ENCODE results near the gene NIPBL.
"Not testable (repeated sequence)": the region's sequence is repeated elsewhere in the genome, so short reads cannot be mapped to it uniquely, and the experiment has no call there.

The NIPBL gene, protein sequence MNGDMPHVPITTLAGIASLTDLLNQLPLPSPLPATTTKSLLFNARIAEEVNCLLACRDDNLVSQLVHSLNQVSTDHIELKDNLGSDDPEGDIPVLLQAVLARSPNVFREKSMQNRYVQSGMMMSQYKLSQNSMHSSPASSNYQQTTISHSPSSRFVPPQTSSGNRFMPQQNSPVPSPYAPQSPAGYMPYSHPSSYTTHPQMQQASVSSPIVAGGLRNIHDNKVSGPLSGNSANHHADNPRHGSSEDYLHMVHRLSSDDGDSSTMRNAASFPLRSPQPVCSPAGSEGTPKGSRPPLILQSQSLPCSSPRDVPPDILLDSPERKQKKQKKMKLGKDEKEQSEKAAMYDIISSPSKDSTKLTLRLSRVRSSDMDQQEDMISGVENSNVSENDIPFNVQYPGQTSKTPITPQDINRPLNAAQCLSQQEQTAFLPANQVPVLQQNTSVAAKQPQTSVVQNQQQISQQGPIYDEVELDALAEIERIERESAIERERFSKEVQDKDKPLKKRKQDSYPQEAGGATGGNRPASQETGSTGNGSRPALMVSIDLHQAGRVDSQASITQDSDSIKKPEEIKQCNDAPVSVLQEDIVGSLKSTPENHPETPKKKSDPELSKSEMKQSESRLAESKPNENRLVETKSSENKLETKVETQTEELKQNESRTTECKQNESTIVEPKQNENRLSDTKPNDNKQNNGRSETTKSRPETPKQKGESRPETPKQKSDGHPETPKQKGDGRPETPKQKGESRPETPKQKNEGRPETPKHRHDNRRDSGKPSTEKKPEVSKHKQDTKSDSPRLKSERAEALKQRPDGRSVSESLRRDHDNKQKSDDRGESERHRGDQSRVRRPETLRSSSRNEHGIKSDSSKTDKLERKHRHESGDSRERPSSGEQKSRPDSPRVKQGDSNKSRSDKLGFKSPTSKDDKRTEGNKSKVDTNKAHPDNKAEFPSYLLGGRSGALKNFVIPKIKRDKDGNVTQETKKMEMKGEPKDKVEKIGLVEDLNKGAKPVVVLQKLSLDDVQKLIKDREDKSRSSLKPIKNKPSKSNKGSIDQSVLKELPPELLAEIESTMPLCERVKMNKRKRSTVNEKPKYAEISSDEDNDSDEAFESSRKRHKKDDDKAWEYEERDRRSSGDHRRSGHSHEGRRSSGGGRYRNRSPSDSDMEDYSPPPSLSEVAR (N-terminal part only)

DNA sequence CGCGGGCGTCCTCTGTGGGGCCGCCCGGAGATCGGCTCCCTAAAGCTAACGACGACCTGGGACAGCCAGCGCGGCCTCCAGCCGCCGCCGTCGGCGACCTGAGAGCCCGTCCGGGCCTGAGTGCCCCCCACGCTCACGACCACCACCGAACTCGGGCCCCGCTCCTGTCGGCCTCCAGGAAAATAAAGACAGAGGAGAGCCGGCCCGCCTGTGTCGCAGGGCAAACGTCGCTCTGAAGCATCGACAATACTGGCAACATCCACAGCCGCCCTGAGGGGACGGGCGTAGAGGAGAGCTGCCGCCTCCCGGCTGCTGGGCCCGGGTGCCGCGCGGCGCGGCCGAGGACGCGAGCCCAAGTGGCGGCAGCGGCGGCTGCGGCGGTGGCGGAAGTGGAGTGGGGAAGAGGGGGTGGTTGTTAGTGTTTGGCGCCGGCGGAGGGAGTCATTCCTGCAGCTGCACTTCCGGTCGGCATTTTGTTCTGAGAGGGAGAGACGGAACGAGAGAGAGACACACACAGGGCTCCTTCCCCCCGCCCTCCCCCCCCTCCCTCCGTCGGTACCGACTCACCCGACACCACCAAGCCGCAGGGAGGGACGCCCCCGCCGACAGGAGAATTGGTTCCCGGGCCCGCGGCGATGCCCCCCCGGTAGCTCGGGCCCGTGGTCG, at the start of gene NIPBL:
TSS of gene NIPBL (plus strand) at position 471 of the 666 bp plus-strand sequence. CDS start 76,928 bp downstream, outside the sequence.
- Histone ChIP-seq H3K4me1 (peaks cover 52% of the 10 kb centered on the region), H3K4me2 (peak within 1 kb of the TSS; percentile 81), H3K36me3 (no peaks in the 10 kb centered on the region), H3K9ac (peak within 1 kb of the TSS; percentile 98), H4K20me1 (peaks cover 87% of the 10 kb centered on the region), H3K9me3 (no peaks in the 10 kb centered on the region), H3K27ac (peak within 1 kb of the TSS; percentile 94), H3K4me3 (peak within 1 kb of the TSS; percentile 91), H3K27me3 (no peaks in the 10 kb centered on the region)
- no peak for TF ChIP-seq Cebpa-rat (IDR thresholded peaks at IDR 0.05)

DNA sequence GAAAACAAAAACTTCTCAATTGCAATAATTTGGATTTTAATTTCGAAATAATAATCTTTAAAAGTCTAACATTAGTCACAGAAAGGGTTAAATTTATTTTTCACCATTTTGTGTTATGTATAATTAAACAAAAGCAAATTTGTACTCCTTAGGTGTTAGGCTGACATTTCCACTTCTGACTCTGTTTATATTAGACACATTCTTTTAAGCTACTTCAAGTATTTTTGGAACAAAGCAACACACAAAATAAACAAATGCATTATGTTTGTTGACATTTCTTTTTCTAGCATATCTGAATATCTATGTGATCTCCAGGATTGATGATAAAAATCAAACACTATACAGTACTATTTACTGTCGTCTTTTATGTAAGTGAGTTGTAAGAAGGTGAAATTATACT, 44.3 kb upstream of the NIPBL start:
- Histone ChIP-seq H3K27ac (no peak overlapping the region), H3K9ac (no peak overlapping the region), H4K20me1 (no peaks in the 10 kb centered on the region), H3K4me3 (no peak overlapping the region), H3K4me2 (no peak overlapping the region), H3K9me3 (no peaks in the 10 kb centered on the region), H3K36me3 (no peaks in the 10 kb centered on the region), H3K27me3 (no peaks in the 10 kb centered on the region), H3K4me1 (no peaks in the 10 kb centered on the region)
- TF ChIP-seq Cebpa-rat (IDR thresholded peaks at IDR 0.05): no peak

DNA sequence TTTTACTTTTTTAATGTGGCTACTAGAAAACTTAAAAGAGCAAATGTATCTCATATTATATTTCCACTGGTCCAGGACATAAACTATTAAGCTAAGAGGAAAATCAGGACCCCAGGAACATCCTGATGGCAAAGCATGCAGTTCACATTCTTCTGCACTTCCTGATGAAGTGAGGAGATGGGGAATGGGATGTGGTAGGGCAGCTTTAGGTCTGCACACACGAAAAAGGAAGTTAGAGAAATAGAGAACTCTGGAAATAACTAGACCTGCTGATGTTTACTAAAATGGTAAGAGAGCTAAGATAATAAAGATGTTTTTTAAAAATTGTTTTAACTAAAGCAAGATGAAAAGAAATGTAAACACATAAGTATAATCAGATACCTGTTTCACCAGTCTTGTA, 39.7 kb upstream of the NIPBL start:
- H3K4me2 ChIP-seq: no peak overlapping the region
- peaks cover 2% of the 10 kb centered on the region for H3K4me1 ChIP-seq
- no peaks in the 10 kb centered on the region for H4K20me1 ChIP-seq
- no peak overlapping the region for H3K4me3 ChIP-seq
- H3K36me3 ChIP-seq: no peaks in the 10 kb centered on the region
- no peak overlapping the region for H3K9ac ChIP-seq
- H3K27me3 ChIP-seq: no peaks in the 10 kb centered on the region
- TF ChIP-seq Cebpa-rat (IDR thresholded peaks at IDR 0.05): no peak
- no peak overlapping the region for H3K27ac ChIP-seq
- H3K9me3 ChIP-seq: peaks cover 5% of the 10 kb centered on the region; the same call in 1 of the 2 replicates

DNA sequence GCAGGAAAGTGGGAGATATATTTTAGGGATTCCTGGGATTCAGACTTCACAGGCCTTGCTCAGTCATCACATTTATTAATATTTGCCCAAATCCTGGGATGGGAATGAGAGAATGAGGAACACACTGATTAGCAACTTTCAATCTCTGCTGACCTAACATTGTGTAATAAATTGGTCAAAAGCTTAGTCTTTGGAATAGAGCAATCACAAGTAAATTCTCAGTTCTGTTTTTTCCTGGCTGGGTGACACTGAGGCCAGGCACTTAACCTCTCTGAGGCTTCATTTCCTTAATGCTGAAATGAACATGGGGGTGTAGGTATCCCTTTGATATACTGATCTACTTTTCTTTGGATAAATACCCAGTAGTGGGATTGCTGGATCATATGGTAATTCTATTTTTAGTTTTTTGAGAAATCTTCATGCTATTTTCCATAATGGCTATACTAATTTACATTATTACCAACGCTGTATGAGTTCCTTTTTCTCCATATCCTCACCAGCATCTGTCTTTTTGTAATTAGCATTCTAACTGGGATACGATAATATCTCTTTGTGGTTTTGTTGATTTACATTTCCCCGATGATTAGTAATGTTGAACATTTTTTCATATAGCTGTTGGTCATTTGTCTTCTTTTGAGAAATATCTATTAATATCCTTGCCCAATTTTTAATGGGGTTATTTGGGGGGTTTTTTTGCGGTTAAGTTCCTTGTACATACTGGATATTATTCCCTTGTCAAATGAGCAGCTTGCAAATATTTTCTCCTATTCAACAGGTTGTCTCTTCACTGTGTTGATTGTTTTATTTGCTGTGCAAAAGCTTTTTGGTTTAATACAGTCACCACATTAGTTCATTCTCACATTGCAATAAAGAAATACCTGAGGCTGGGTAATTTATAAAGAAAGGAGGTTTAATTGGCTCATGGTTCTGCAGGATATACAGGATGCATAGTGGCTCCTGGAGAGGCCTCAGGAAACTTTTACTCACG, 36.8 kb upstream of the NIPBL start:
- Histone ChIP-seq H3K9ac (no peak overlapping the region), H3K4me1 (peaks cover 18% of the 10 kb centered on the region), H3K27me3 (no peaks in the 10 kb centered on the region), H3K4me2 (no peak overlapping the region), H4K20me1 (no peaks in the 10 kb centered on the region), H3K9me3 (peaks cover 5% of the 10 kb centered on the region; the same call in 1 of the 2 replicates), H3K36me3 (no peaks in the 10 kb centered on the region), H3K4me3 (no peak overlapping the region), H3K27ac (no peak overlapping the region)
- no peak for TF ChIP-seq Cebpa-rat (IDR thresholded peaks at IDR 0.05)

DNA sequence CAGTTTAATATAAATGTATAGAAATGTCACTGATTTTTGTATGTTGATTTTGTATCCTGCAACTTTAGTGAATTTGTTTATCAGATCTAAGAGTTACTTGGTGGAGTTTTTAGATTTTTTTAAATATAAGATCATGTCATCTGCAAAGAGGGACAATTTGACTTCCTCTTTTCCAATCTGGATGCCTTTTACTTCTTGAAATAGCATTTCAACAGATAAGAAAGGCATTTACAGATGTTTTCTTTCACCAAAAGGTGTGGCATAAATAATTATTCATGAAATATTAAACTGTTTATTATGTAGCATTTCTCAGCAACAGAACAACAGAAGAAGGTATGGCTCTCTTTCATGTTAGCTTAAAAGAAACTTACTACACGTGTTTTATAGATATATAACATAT, 34.9 kb upstream of the NIPBL start:
- Histone ChIP-seq H3K4me1 (peaks cover 22% of the 10 kb centered on the region), H4K20me1 (no peaks in the 10 kb centered on the region), H3K27me3 (no peaks in the 10 kb centered on the region), H3K4me2 (peak overlapping the region; percentile 25; the same call in 1 of the 2 replicates), H3K36me3 (no peaks in the 10 kb centered on the region), H3K9ac (no peak overlapping the region), H3K4me3 (no peak overlapping the region), H3K27ac (no peak overlapping the region), H3K9me3 (peaks cover 5% of the 10 kb centered on the region; the same call in 1 of the 2 replicates)
- no peak for TF ChIP-seq Cebpa-rat (IDR thresholded peaks at IDR 0.05)

DNA sequence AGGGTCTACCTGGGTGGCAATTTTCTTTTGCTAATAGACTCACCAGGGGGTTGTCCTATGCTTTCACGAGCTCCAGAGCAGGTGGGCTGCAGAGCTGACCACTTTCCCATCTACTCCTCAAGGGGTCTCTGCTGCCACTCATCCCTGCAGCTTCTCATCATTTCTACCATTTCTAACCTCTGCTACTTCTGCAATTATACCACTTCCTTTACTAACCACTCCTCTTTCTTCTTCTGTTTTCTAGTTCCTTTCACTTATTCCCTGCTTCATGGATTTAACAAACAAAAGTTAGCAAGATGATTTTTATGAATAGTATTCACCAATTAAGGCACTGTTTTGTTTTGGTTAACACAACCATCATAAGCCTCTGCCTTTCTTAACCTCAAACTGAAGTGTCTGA, 34.5 kb upstream of the NIPBL start:
- H3K4me1 ChIP-seq: peaks cover 22% of the 10 kb centered on the region
- no peak for TF ChIP-seq Cebpa-rat (IDR thresholded peaks at IDR 0.05)
- H3K9ac ChIP-seq: no peak overlapping the region
- H3K27ac ChIP-seq: no peak overlapping the region
- no peaks in the 10 kb centered on the region for H3K27me3 ChIP-seq
- H3K4me2 ChIP-seq: peak overlapping the region; percentile 25
- H4K20me1 ChIP-seq: no peaks in the 10 kb centered on the region
- no peaks in the 10 kb centered on the region for H3K36me3 ChIP-seq
- peaks cover 5% of the 10 kb centered on the region; the same call in 1 of the 2 replicates for H3K9me3 ChIP-seq
- H3K4me3 ChIP-seq: no peak overlapping the region

DNA sequence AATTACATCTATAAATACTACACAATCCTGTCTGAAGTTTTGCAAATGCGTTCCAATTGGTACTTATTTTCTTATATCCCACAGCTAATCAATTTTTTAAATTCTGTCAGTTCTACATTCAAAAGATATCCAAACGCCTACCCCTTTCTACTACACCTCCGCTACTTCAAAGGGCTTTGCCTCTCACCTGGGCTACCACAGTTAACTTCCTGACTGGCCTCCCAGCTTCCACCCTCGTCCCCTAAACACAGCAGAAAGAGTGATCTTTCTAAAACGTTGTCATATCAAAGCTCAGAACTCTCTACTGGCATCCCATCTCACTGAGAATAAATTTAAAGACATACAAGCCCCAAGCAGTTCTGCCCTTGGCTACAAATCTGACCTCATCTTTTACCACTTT, 32.3 kb upstream of the NIPBL start:
- Histone ChIP-seq H3K9ac (no peak overlapping the region), H3K9me3 (peaks cover 5% of the 10 kb centered on the region; the same call in 1 of the 2 replicates), H3K27ac (no peak overlapping the region), H3K4me2 (peak overlapping the region; percentile 40; the same call in 1 of the 2 replicates), H3K27me3 (no peaks in the 10 kb centered on the region), H4K20me1 (no peaks in the 10 kb centered on the region), H3K36me3 (no peaks in the 10 kb centered on the region), H3K4me1 (peaks cover 22% of the 10 kb centered on the region), H3K4me3 (no peak overlapping the region)
- no peak for TF ChIP-seq Cebpa-rat (IDR thresholded peaks at IDR 0.05)

DNA sequence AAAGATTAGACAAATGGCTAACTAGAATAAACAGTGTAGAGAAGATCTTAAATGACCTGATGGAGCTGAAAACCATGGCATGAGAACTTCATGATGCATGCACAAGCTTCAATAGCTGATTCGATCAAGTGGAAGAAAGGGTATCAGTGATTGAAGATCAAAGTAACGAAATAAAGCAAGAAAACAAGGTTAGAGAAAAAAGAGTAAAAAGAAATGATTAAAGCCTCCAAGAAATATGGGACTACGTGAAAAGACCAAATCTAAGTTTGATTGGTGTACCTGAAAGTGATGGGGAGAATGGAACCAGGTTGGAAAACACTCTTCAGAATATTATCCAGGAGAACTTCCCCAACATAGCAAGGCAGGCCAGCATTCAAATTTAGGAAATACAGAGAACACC, 28.0 kb upstream of the NIPBL start:
- not testable (repeated sequence) for H3K27me3 ChIP-seq, H3K4me2 ChIP-seq, H4K20me1 ChIP-seq, H3K36me3 ChIP-seq, H3K9me3 ChIP-seq, H3K9ac ChIP-seq, H3K27ac ChIP-seq, H3K4me3 ChIP-seq
- H3K4me1 ChIP-seq: peaks cover 13% of the 10 kb centered on the region

DNA sequence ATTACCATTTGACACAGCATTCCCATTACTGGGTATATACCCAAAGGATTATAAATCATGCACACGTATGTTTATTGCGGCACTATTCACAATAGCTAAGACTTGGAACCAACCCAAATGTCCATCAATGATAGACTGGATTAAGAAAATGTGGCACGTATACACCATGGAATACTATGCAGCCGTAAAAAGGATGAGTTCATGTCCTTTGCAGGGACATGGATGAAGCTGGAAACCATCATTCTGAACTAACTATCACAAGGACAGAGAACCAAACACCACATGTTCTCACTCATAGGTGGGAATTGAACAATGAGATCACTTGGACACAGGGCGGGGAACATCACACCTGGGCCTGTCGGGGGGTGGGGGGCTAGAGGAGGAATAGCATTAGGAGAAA, 23.7 kb upstream of the NIPBL start:
- H3K27ac ChIP-seq, H4K20me1 ChIP-seq: not testable (repeated sequence)

More for the DNA sequence above, 23.7 kb upstream of the NIPBL start:
- H3K4me1 ChIP-seq, H3K9me3 ChIP-seq, H3K9ac ChIP-seq, H3K4me3 ChIP-seq, H3K27me3 ChIP-seq, H3K36me3 ChIP-seq, H3K4me2 ChIP-seq: not testable (repeated sequence)

All from BLaER1 (cell line).